ENCODE measurements around the gene GALT. TPM values are rescaled to one million over a fixed set of nuclear protein-coding genes. Genes with fewer than 3 reads are reported as not detected.

Gene GALT
- total RNA-seq (2022; extraction: Qiagen RNA extraction) = 12.8 to 18.9 TPM (median 17.6 TPM) in 5 replicates

GRCh38 chr9:34646211-34647083 is at the start of gene GALT:
Gene GALT (plus strand): TSS chr9:34646675. CDS start chr9:34646705, 30 bp downstream.

GRCh38 chr9:34611811-34612787 is 34.4 kb upstream of the GALT start, which contains the start of gene RPP25L:
Gene RPP25L (minus strand): TSS chr9:34612097. CDS start chr9:34611296, 801 bp downstream.

GRCh38 chr9:34620061-34620994 is 26.1 kb upstream of the GALT start, which contains the start of gene DCTN3:
Gene DCTN3 (minus strand): TSS chr9:34620495. CDS start chr9:34620464, 31 bp downstream.

GRCh38 chr9:34628656-34629490 is 17.6 kb upstream of the GALT start, which contains the start of gene ARID3C:
Gene ARID3C (minus strand): TSS chr9:34629066. CDS start chr9:34628014, 1,052 bp downstream.

GRCh38 chr9:34637356-34638137 is 8.9 kb upstream of the GALT start, which contains the start of gene SIGMAR1:
Gene SIGMAR1 (minus strand): TSS chr9:34637787. CDS start chr9:34637697, 90 bp downstream.

GRCh38 chr9:34651876-34652601 is 5.6 kb downstream of the GALT start, which contains the start of gene IL11RA:
Gene IL11RA (plus strand): TSS chr9:34652185. CDS start chr9:34655218, 3,033 bp downstream.

GRCh38 chr9:34662526-34663302 is 16.2 kb downstream of the GALT start, which contains the start of gene CCL27:
Gene CCL27 (minus strand): TSS chr9:34662657. CDS start chr9:34662633, 24 bp downstream.

GRCh38 chr9:34690983-34691935 is 44.8 kb downstream of the GALT start, which contains the start of gene CCL19:
Gene CCL19 (minus strand): TSS chr9:34691276. CDS start chr9:34691139, 137 bp downstream.

Other genes with a start within 250 kb of the GALT start
- gene FAM219A, start 188.1 kb upstream of the GALT start, total RNA-seq (2022; extraction: Qiagen RNA extraction) = 15.0 to 18.1 TPM (median 16.0 TPM) in 5 replicates
- 0.10 to 0.51 TPM (median 0.18 TPM) in 5 replicates for gene DNAI1, start 187.9 kb upstream of the GALT start, total RNA-seq (2022; extraction: Qiagen RNA extraction)
- gene ENHO, start 123.7 kb upstream of the GALT start, total RNA-seq (2022; extraction: Qiagen RNA extraction) = 0.94 to 2.8 TPM (median 2.0 TPM) in 5 replicates
- 0.06 to 0.14 TPM (median 0.12 TPM) in 5 replicates for gene CNTFR, start 57.0 kb upstream of the GALT start, total RNA-seq (2022; extraction: Qiagen RNA extraction)
- 39.5 to 48.6 TPM (median 45.9 TPM) in 5 replicates for gene RPP25L, start 34.6 kb upstream of the GALT start, total RNA-seq (2022; extraction: Qiagen RNA extraction)
- 102 to 113 TPM (median 108 TPM) in 5 replicates for gene DCTN3, start 26.2 kb upstream of the GALT start, total RNA-seq (2022; extraction: Qiagen RNA extraction)
- gene ARID3C, start 17.6 kb upstream of the GALT start, total RNA-seq (2022; extraction: Qiagen RNA extraction) = 0.11 to 0.32 TPM (median 0.17 TPM) in 5 replicates
- 155 to 203 TPM (median 193 TPM) in 5 replicates for gene SIGMAR1, start 8.9 kb upstream of the GALT start, total RNA-seq (2022; extraction: Qiagen RNA extraction)
- 3.9 to 6.4 TPM (median 5.6 TPM) in 5 replicates for gene IL11RA, start 5.5 kb downstream of the GALT start, total RNA-seq (2022; extraction: Qiagen RNA extraction)
- gene CCL27, start 16.0 kb downstream of the GALT start, total RNA-seq (2022; extraction: Qiagen RNA extraction) = 0.14 to 0.33 TPM (median 0.24 TPM) in 4 of 5 replicates, not detected in the other
- gene CCL19, start 44.6 kb downstream of the GALT start, total RNA-seq (2022; extraction: Qiagen RNA extraction) = not detected in 5 replicates
- gene CCL21, start 63.5 kb downstream of the GALT start, total RNA-seq (2022; extraction: Qiagen RNA extraction) = not detected in 5 replicates